Activated CD8-positive, alpha-beta memory T cell treated with anti-CD3 and anti-CD28 coated beads for 36 hours (primary cell): Measurements from ENCODE around the gene GNB5. TPM values are rescaled to one million over a fixed set of nuclear protein-coding genes. Genes with fewer than 3 reads are reported as not detected.

Source experiments
- CTCF ChIA-PET: fragments of 350-600 bp; sonication (Branson Sonifier 250); formaldehyde crosslinking; loops from one replicate; lab custom pipeline; 2021; ENCODE audit warnings: antibody characterized with exemption; lab: Charles Lee
- POLR2A ChIA-PET: fragments of 350-600 bp; sonication (Branson Sonifier 250); formaldehyde crosslinking; loops from one replicate; lab custom pipeline; 2021; ENCODE audit warnings: antibody characterized with exemption; lab: Charles Lee
- total RNA-seq, 2 experiments: library from RNA; stranded (reverse); gene quantifications; one replicate each; pipeline ENCODE4 v1.2.3, GENCODE V29; 2021

GNB5 gene
- total RNA-seq, 2 experiments from 2014 or later = 15.6 to 17.5 TPM

DNA sequence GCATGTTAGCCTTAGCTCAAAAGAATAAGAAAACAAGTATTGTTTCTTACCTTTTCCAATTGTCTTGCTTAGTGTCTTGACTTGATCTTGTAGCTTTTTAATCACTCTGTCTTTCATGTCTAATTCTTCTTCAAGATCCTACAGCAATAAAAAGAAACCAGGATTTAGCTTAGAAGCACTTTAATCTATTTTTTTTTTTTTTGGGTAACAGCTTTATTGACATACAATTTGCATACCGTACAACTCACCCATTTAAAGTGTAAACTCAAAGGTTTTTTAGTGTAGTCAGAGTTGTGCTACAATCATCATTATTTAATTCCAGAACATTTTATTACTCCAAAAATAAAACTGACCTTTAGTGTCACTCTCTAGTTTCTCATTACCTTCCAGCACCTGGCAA is 23.4 kb upstream of the GNB5 start:
- CTCF ChIA-PET = no interaction called here
- POLR2A ChIA-PET = interaction anchor here (0.7 kb wide), 1 partner anchor 239 kb away, joined by 3 read pairs; no protein-coding TSS in a partner anchor

DNA sequence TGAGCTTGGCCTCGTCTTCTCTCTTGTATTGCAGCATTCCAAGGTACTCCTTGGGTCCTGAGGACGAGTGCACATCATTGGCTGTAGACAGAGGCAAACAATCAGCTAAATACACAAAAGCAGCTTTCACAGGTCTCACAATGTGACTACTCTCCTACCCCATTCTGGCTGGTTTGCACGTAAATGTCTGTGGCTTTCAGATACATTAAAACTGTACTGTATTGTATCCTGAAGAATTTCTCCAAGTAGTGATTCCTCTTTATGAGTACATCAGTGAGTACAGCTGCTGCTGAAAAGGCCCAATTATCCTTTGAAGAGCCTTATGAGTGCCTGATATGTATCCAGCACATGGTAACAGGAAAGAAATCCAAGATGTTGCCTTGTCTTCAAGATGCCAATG is 22.0 kb upstream of the GNB5 start:
- CTCF ChIA-PET = interaction anchor here (0.6 kb wide), 1 partner anchor 42 kb away, joined by 3 read pairs; no protein-coding TSS in a partner anchor
- POLR2A ChIA-PET = no interaction called here

DNA sequence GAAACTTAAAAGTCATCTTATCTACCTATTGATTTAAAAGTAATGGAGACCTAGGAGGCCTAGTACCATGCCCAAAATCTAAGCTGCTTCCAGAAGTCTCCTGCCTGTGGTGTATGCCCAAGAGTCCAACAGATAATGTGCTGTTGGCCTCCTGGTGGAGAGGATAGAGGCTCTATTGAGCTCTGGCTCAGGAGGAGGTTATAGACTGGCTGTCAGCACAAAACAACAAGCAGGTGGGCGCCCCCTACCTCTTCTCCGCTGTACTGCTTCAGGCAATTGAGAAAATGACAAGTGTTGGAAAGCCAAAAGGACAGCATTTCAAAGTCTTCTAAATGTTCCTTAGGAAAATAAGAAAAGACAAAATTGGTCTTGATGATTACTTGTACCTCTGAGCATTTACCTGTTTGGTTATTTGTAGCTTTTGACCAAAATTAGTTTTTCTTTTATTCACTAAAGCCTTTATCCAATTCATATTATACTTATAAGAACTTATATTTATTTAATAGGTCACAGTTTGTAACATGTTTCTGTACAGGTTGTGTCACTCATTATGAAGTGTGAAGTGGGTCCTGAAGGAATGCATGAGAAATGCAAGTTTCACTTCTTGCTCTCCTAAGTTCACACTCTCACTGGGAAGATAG is 17.2 kb upstream of the GNB5 start:
- ChIA-PET CTCF (interaction anchor here (0.6 to 1.8 kb wide), 12 partner anchors 9 to 268 kb away, joined by 3 to 8 read pairs (median 4); partner anchors contain the start of gene GNB5), POLR2A (interaction anchor here (0.6 kb wide), 1 partner anchor 90 kb away, joined by 7 read pairs; no protein-coding TSS in a partner anchor)

DNA sequence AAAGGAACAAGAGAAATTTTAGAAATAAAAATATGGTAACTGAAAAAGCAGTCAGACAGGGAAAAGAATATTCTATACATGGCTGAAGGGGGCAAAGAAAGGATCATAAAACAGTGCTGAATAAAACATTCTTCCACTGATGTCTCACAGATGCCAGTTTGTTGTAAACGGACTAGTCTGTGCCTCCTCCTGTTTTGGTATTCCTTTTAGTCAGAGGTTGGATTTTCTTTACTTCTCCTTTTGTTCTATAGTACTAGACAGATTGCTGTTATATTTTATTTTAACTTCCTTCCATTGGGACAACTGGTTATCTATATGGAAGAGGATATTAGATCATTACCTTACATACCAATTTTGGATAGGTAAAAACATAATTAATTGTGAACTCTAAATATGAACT is 16.0 kb upstream of the GNB5 start:
- POLR2A ChIA-PET = no interaction called here
- CTCF ChIA-PET = interaction anchor here (1.2 kb wide), 1 partner anchor 33 kb away, joined by 3 read pairs; no protein-coding TSS in a partner anchor

DNA sequence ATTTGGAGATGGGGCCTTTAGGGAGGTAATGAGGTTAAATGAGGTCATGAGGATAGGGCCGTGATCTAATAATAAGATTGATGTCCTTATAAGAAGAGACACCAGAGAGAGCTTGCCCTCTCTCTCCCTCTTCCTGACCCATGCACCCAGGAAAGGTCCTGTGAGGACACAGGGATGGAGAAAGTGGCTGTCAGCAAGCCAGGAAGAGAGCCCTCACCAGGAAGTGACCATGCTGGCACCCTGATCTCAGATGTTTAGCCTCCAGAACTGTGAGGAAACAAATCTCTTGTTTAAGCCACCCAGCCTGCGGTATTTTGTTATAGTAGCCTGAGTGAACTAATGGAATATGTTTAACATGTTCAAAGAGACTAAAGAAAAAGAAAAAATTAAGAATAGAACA is 15.3 kb upstream of the GNB5 start:
- POLR2A ChIA-PET = no interaction called here
- CTCF ChIA-PET = interaction anchor here (1.0 kb wide), 1 partner anchor 43 kb away, joined by 3 read pairs; no protein-coding TSS in a partner anchor

DNA sequence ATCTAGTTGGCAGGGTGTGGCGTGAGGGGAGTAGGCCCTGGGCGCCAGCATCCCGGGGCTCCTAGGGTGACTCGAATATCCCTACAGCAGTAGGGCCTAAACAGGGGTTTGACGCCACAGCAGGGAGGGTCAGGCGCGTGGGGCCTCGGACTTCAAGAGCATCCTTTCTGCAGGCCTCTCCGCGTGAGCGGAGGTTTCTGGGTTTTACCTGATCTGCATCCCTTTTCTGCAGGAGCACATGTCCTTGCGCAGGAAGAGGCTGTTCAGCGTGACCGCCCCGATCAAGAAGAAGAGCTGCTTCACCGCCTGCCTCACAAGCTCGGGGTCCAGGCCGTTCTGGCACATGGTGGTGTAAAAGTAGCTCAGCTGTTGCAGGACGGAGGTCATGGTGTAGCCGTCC is 13.5 kb upstream of the GNB5 start:
- POLR2A ChIA-PET = no interaction called here
- CTCF ChIA-PET = no interaction called here

DNA sequence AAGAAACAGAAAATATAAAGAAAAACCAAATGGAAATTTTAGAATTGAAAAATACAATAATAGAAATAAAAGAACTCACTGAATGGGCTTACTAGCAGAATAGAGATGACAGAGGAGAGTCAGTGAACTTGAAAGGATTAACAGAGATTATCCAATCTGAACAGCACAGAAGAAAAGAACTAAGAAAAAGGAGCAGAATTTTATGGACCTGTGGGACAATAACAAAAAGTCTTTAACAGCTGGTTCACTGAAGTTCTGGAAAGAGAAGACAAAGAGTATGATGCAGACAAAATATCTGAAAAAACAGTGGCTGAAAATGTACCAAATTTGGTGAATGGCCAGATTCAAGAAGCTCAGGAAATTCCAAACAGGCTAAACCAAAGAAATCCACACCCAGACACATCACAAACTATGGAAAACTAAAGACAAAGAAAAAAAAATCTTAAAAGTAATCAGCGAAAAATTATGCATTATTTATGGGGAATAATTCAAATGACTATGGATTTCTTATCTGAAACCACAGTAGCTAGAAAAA is 9.7 kb upstream of the GNB5 start:
- ChIA-PET POLR2A (no interaction called here), CTCF (no interaction called here)

DNA sequence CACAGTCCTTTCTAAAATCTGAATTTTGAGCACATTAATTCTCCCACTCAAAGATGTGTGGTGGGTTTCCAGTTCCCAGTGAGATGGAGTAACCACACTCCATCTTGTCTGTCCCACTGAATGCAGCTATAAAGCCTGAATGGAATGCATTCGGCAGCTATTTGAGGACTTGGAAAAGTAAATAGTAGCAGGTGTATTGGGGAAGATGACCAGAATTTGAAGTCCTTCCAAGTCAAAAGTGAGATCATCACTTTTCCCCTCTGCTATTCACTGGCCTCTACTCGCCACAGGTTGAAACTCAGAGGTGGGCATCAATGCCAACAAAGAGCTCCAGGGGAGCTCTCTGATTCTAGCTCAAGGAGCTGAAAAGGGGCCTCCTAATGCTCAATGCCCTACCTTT is 8.1 kb upstream of the GNB5 start:
- CTCF ChIA-PET = interaction anchor here (1.1 kb wide), 1 partner anchor 9 kb away, joined by 3 read pairs; no protein-coding TSS in a partner anchor
- POLR2A ChIA-PET = no interaction called here

DNA sequence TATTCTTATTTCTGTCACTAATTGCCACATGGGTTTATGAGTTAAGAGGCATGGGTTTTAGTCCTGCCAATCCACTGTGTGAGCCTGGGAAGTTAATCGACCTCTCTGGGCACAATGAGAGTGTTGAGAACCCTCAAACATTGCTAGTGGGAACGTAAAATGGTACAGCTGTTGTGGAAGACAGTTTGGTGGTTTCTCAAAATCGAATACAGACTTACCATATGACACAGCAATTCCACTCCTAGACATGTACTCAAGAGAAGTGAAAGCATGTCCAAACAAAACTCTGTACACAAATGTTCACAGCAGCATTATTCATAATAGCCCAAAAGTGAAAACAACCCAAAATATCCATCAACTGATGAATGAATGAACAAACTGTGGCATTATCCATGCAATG is 5.7 kb upstream of the GNB5 start:
- POLR2A ChIA-PET = no interaction called here
- CTCF ChIA-PET = no interaction called here

DNA sequence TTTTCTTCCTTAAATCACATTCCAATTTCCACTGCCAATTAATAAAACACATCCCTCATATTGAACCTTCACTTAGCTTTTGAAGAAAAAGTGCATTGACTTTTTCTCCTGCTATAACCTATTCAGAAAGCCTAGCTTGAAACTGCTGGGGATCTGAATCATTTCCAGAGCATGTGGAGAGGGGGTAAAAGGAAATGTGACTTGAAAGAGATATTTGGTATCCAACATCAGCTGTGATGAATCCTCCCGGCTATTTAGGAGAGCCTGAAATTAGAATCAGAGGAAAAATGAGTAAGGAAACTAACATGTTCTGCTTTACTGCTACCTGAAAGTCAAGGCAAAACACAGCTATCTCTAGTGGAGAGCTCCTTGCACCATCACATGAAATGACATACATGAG is 2.6 kb upstream of the GNB5 start:
- POLR2A ChIA-PET = no interaction called here
- CTCF ChIA-PET = interaction anchor here (0.7 kb wide), 1 partner anchor 106 kb away, joined by 3 read pairs; no protein-coding TSS in a partner anchor

DNA sequence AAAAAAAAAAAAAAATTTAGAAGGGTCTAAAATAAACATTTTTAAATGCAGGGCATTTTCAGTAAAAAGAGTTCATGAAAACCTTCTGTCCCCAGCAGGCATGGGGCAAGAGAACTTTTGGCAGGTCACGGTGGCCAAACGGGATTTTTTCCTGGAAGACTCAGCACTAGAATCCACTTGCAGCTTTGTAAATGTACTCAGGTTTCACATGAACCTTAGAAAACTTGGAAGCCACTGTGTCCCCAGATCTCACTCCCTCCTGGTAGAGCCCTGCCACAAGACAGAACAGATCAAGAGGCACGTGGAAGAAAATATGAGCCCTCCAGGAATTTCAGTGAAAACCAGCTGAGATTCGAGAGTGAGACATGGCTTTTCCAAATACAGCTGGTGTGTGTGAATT is 2.1 kb upstream of the GNB5 start:
- ChIA-PET CTCF (interaction anchor here (0.7 kb wide), 2 partner anchors 106 to 116 kb away, joined by 3 read pairs; no protein-coding TSS in a partner anchor), POLR2A (no interaction called here)

DNA sequence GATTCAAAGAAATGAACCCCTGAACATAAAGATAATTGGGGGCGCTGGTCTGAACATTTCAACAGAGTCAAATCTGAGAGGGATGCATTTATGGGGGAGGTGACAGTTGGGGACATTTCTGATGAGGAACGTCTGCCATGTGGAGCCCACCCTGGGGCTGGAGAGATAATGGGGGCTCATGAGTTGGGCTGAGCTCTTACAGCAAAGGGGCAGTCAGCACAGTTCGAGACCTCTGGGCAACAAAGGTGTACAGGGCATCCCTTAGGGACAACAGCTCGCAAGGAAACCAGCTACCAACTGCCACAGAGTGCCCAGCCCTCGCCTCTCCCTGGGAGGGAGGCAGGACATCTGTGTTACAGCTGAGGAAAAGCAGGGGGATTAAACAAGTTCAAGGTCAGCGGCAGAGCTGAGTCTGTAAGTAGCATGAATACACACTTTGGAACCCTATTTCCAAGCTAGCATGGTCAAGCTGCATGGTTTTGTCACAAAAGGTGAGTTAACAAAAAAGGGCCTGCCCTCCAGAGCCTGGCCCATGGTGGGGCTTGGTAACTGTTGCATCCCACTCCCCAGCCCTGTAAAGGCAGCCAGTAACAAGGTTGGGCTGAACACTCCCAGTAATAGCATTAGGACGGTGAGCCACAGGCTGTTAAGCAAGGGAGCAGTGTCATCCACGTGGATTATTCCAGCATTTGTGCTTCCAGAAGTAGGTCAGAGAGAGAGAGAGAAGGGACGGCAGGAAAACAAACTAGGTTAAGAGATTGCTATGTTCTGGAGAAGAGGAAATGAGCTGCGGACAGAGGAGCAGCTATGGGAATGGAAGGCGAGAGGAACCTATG is 4.3 kb downstream of the GNB5 start:
- ChIA-PET CTCF (no interaction called here), POLR2A (interaction anchor here (0.6 to 0.7 kb wide), 2 partner anchors 9 to 10 kb away, joined by 3 to 5 read pairs; no protein-coding TSS in a partner anchor)

DNA sequence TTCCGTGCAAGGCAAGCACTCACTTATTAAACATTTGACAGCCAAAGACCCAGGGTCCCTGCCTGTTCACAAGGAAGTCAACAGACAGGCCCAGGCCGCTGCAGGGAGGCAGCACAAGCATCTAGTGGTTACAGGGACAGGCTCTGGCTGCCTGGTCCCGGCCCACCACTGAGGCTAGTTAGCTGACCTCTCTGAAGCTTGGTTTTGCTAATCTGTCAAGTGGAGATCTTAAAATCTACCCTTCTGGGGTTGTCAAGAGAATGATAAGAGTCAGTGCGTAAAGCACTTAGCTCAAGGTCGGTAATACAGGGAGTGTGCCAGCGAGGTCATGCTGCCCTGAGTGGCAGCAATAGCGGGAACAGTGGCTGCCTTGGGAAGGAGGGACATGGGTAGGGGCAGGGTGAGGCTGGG is 6.0 kb downstream of the GNB5 start:
- ChIA-PET CTCF (interaction anchor here (1.2 kb wide), 1 partner anchor 42 kb away, joined by 5 read pairs; no protein-coding TSS in a partner anchor), POLR2A (no interaction called here)

DNA sequence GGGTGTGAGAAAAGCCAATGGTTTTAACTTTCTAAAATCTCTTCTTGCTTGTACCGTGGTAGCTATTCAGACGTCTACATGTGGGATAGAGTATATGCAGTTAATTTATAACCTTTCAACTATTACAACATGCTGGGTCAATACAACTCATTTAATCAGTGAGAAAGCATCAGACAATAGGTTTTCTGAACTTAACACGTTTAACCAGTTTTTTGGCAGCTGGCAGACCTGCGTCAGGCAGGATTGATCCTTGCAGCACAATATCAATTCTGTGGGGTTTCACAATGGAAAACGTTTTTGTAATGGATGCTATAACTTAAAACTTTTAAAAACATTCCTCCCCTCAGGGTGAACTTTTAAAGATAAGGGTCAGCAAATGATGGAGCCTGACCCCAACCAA is 6.5 kb downstream of the GNB5 start:
- CTCF ChIA-PET = interaction anchor here (1.2 to 1.5 kb wide), 2 partner anchors 24 to 43 kb away, joined by 4 to 5 read pairs; no protein-coding TSS in a partner anchor
- POLR2A ChIA-PET = no interaction called here

DNA sequence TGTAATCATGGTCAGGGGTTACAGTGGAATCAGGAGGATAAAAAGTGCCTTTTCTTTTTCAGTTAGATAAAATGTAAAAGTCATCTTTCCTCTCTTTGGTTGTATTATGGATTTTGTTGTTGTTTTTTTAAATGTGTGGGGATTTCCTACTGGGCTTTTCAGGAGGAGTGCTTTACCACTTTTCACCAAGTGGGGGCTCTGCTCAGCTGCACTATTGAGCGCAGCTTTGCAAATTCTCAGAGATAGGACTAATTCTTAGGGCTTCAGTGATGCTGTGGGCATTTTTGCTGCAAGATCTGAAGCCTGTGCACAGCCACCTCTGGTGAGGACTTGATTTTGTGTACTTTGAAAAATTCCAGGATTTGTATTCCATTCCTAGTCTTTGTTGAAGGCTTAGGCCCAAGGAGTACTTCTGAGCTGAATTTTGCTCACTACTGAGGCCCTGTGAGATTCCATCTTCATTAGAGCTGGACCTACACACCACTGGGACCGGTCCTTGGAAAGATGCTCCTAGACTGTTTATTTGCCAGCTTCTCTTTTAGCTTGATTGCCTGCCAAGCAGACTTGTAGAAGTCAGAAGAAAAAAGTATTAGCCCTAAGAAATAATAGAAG is 7.5 kb downstream of the GNB5 start:
- ChIA-PET CTCF (interaction anchor here (1.5 kb wide), 1 partner anchor 25 kb away, joined by 4 read pairs; no protein-coding TSS in a partner anchor), POLR2A (no interaction called here)

DNA sequence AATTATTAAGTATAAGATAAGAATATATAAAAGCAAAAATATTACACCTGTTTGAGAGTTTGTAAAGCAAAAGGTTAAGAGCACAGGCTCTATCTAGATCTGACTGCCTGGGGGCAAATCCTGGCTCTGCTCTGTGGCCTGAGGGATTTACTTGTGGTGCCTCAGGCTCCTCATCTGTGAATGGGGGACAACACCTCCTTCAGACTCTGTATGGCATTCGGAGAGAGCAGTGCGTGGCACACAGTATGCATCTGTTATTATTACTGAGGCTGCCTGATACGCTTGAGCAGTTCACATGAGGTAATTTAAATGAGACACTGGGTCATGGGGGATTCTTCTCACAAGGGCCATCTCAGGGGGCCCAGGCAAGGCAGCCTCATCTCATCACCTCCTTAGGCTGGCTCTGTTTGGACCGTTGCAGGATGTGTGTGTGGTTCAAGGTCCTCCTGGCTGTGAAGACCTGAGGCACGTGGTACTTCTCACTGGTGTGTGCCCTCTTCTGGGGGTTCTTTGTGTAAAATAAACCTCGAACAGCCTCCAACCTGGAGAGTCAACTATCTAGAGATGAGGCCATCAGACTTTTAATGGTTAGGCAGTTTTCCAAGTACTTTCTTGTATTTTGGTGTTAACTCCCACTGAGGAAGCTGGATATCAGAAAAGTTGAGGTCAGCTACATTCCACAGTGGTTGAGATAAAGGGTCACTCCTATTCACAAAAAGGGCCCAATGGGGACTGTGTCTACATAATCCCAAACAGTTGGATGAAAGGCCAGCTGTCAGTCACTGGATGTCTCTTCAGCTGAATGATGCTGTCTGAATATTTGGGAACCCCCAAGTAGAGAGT is 9.0 kb downstream of the GNB5 start:
- ChIA-PET CTCF (no interaction called here), POLR2A (no interaction called here)

DNA sequence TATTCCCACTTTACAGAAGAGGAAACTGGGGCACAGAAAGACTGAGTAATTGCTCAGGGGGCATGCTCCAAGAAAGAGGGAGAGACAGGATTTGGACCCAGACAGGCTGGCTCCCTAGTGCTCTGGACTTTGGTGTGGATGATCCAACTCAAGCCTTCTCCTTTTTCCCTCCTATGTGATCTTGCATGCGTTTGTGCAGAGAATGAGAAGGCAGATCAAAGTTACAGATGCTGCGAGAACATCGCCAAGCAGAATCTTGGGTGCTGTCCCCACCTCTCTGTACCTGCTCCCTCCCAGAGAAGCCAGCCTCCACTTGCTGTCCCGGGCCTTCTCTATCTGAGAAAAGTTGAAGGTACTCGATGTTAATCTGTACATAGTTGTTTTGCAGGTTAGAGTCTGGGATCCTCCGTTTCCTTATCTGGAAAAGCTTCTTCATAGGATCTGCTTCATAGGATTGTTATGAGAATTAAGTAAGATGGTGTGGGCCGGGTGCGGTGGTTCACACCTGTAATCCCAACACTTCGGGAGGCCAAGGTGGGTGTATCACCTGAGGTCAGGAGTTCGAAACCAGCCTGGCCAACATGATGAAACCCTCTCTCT is 10.2 kb downstream of the GNB5 start:
- ChIA-PET CTCF (interaction anchor here (1.6 kb wide), 1 partner anchor 27 kb away, joined by 5 read pairs; no protein-coding TSS in a partner anchor), POLR2A (interaction anchor here (2.1 kb wide), 1 partner anchor 209 kb away, joined by 9 read pairs; the partner anchor contains the start of gene LEO1)
